ENCODE results near the gene MAL. TPM values are rescaled to one million over a fixed set of nuclear protein-coding genes. Genes with fewer than 3 reads are reported as not detected.

Gene MAL
- total RNA-seq, 1 donor from 2014 or later = 250 TPM

GRCh38 chr2:95001051-95001562, 24.4 kb upstream of the MAL start:
- no peaks in the 10 kb centered on the region for H3K36me3 Mint-ChIP-seq
- no peaks in the 10 kb centered on the region for H3K9me3 Mint-ChIP-seq
- no peak for TF ChIP-seq CTCF (conservative IDR thresholded peaks at IDR 0.05)
- no peak overlapping the region for H3K4me3 Mint-ChIP-seq
- peaks cover 5% of the 10 kb centered on the region for H3K27me3 Mint-ChIP-seq
- H3K27ac Mint-ChIP-seq = no peak overlapping the region
- DNase-seq (ENCODE audit: extremely low spot score, unreplicated experiment) = no peak
- H3K4me1 Mint-ChIP-seq (ENCODE audit: unreplicated experiment) = peaks cover 37% of the 10 kb centered on the region

GRCh38 chr2:95001701-95002100, 23.8 kb upstream of the MAL start:
- Mint-ChIP-seq H3K36me3 (no peaks in the 10 kb centered on the region), H3K4me3 (no peak overlapping the region), H3K27ac (no peak overlapping the region), H3K9me3 (no peaks in the 10 kb centered on the region), H3K4me1 (ENCODE audit: unreplicated experiment) (peaks cover 41% of the 10 kb centered on the region), H3K27me3 (peaks cover 5% of the 10 kb centered on the region)
- no peak for DNase-seq (ENCODE audit: extremely low spot score, unreplicated experiment)
- TF ChIP-seq CTCF (conservative IDR thresholded peaks at IDR 0.05) = no peak

GRCh38 chr2:95002498-95002897, 23.0 kb upstream of the MAL start:
- Mint-ChIP-seq H3K27me3 (peaks cover 3% of the 10 kb centered on the region), H3K27ac (no peak overlapping the region), H3K4me1 (ENCODE audit: unreplicated experiment) (peaks cover 35% of the 10 kb centered on the region), H3K9me3 (no peaks in the 10 kb centered on the region), H3K4me3 (no peak overlapping the region), H3K36me3 (no peaks in the 10 kb centered on the region)
- DNase-seq (ENCODE audit: extremely low spot score, unreplicated experiment) = no peak
- TF ChIP-seq CTCF (conservative IDR thresholded peaks at IDR 0.05) = no peak

- Mint-ChIP-seq H3K9me3 (no peaks in the 10 kb centered on the region), H3K27me3 (no peaks in the 10 kb centered on the region), H3K27ac (peak overlapping the region; percentile 24), H3K4me1 (ENCODE audit: unreplicated experiment) (peaks cover 40% of the 10 kb centered on the region), H3K4me3 (no peak overlapping the region), H3K36me3 (no peaks in the 10 kb centered on the region)
- no peak for DNase-seq (ENCODE audit: extremely low spot score, unreplicated experiment)
- TF ChIP-seq CTCF (conservative IDR thresholded peaks at IDR 0.05) = no peak
Observed at GRCh38 chr2:95004287-95004686, 21.2 kb upstream of the MAL start.

GRCh38 chr2:95004711-95005110, 20.8 kb upstream of the MAL start:
- no peak for TF ChIP-seq CTCF (conservative IDR thresholded peaks at IDR 0.05)
- H3K36me3 Mint-ChIP-seq = no peaks in the 10 kb centered on the region
- DNase-seq (ENCODE audit: extremely low spot score, unreplicated experiment) = no peak
- H3K27me3 Mint-ChIP-seq = no peaks in the 10 kb centered on the region
- H3K9me3 Mint-ChIP-seq = no peaks in the 10 kb centered on the region
- peaks cover 45% of the 10 kb centered on the region for H3K4me1 Mint-ChIP-seq (ENCODE audit: unreplicated experiment)
- H3K27ac Mint-ChIP-seq = peak overlapping the region; percentile 24
- H3K4me3 Mint-ChIP-seq = no peak overlapping the region

- H3K27ac Mint-ChIP-seq = no peak overlapping the region
Observed at GRCh38 chr2:95005726-95006125, 19.8 kb upstream of the MAL start.

More at GRCh38 chr2:95005726-95006125, 19.8 kb upstream of the MAL start:
- no peak for DNase-seq (ENCODE audit: extremely low spot score, unreplicated experiment)
- TF ChIP-seq CTCF (conservative IDR thresholded peaks at IDR 0.05) = no peak
- H3K9me3 Mint-ChIP-seq = no peaks in the 10 kb centered on the region
- H3K36me3 Mint-ChIP-seq = no peaks in the 10 kb centered on the region
- no peak overlapping the region for H3K4me3 Mint-ChIP-seq
- peaks cover 46% of the 10 kb centered on the region for H3K4me1 Mint-ChIP-seq (ENCODE audit: unreplicated experiment)
- H3K27me3 Mint-ChIP-seq = no peaks in the 10 kb centered on the region

Measured in type B pancreatic cell (in vitro differentiated cells).